Measurements from ENCODE around the gene ART1. TPM values are rescaled to one million over a fixed set of nuclear protein-coding genes. Genes with fewer than 3 reads are reported as not detected.

Gene ART1
- total RNA-seq, 1 donor from 2014 or later, result 0.29 TPM

DNA sequence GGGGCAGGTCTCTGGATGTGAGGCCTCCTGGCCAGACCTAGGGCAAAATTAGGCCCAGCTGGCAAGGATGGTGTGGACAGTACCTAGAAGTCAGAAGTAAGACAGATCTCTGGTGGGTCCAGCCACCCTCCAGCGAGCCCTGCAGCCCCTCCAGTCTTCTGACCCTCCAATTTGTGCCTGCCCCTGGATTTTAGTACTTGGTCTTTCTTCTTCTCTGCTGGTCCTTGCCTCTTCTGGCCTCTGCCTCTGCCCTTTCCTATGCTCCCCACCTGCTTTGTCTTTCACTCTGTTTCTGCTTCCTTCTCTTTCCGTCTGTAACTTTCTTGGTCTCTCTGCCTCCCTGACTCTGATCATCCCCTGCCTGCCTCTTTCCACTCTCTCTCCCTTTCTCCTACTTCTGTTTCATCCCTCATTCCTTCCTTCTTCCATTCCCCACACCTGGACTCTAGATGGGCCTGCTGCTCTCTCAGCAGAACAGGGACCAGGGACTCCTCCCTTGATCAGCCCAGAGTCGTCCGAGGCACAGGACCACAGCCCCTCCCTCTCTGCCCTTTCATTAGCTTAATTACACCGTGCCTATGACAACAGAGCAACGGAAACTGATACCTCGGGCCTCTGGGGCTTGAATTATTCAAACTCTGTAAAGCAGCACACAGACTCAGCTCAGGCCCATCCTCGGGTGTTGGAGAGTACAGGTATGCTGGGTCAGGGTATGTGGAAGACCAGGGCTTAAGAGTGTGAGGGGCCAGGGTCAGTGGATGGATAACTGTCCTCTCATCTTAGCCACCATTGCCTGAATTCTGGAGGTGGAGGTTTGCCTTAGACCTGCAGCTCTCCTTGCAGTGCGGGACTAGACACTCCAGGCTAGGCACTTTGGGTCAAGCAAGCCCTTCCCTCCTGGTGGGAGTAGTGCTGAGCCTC, 26.7 kb downstream of the ART1 start, which contains the start of gene CHRNA10:
Gene CHRNA10, minus strand, starts transcription at position 51 of the 921 bp plus-strand sequence. CDS start 72 bp downstream, outside the sequence.
- DNase-seq (no peak), ATAC-seq (no peak)
- intact Hi-C loops (cut with DNase I), result no loop called here
- H3K36me3 ChIP-seq, result peaks cover 75% of the 10 kb centered on the region
- no peak for TF ChIP-seq CTCF (IDR thresholded peaks at IDR 0.05)
- H3K27ac ChIP-seq, result no peak within 1 kb of the TSS
- H3K9me3 ChIP-seq, result no peaks in the 10 kb centered on the region
- H3K4me3 ChIP-seq, result no peak within 1 kb of the TSS
- H3K4me1 ChIP-seq, result no peaks in the 10 kb centered on the region
- no peaks in the 10 kb centered on the region for H3K27me3 ChIP-seq

DNA sequence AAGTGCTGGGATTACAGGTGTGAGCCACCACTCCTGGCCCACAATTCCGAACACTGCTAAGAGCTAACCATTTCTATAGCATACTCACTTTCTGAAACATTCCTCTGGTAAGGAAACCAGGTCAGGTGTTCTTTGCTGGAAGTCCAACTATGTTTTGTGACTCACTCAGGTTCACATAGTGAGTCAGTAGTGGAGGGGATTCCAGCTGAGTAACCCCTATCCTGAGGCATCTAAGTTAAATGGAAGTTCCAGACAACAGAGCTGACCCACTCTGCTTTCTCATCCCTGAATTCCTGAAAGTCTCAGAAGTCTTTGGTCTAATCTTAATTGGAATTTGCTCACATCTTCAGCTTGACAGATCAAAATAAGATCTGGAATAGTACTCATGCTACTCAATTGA, 29.3 kb downstream of the ART1 start:
- Histone ChIP-seq H3K36me3 (peaks cover 97% of the 10 kb centered on the region), H3K4me1 (no peaks in the 10 kb centered on the region), H3K27ac (no peak overlapping the region), H3K4me3 (no peak overlapping the region), H3K9me3 (no peaks in the 10 kb centered on the region), H3K27me3 (no peaks in the 10 kb centered on the region)
- no peak for ATAC-seq
- TF ChIP-seq CTCF (IDR thresholded peaks at IDR 0.05), result no peak
- intact Hi-C loops (cut with DNase I), result no loop called here
- no peak for DNase-seq

- DNase-seq (no peak), ATAC-seq (no peak)
- Histone ChIP-seq H3K27me3 (no peaks in the 10 kb centered on the region), H3K4me3 (no peak overlapping the region), H3K27ac (no peak overlapping the region), H3K36me3 (peaks cover 100% of the 10 kb centered on the region), H3K4me1 (no peaks in the 10 kb centered on the region), H3K9me3 (no peaks in the 10 kb centered on the region)
- intact Hi-C loops (cut with DNase I), result no loop called here
- TF ChIP-seq CTCF (IDR thresholded peaks at IDR 0.05), result no peak
Measured at GRCh38 chr11:3675971-3676370, 31.0 kb downstream of the ART1 start.

DNA sequence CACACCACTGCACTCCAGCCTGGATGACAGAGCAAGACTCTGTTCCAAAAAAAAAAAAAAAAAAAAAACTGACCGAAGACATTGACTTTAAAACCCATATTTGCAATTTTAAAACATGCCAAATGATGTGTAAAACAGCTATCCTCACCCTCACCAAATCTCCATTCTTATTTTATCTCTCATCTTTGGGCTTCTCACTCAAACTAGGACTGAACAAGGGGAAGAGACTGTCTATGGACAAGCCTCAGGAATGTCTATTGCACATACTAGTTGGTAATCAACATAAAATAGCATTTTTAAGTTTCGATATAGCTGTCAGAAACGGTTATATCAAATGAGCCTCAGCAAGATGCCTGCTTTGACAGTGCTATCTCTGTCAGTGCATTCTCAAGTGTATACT, 34.1 kb downstream of the ART1 start:
- Histone ChIP-seq H3K4me3 (no peak overlapping the region), H3K27me3 (no peaks in the 10 kb centered on the region), H3K36me3 (peaks cover 100% of the 10 kb centered on the region), H3K4me1 (no peaks in the 10 kb centered on the region), H3K27ac (no peak overlapping the region), H3K9me3 (no peaks in the 10 kb centered on the region)
- no peak for ATAC-seq
- DNase-seq, result no peak
- intact Hi-C loops (cut with DNase I), result no loop called here
- TF ChIP-seq CTCF (IDR thresholded peaks at IDR 0.05), result no peak

- DNase-seq (no peak), ATAC-seq (no peak)
- Histone ChIP-seq H3K4me1 (no peaks in the 10 kb centered on the region), H3K27ac (no peak overlapping the region), H3K27me3 (no peaks in the 10 kb centered on the region), H3K4me3 (no peak overlapping the region), H3K36me3 (peaks cover 95% of the 10 kb centered on the region), H3K9me3 (no peaks in the 10 kb centered on the region)
- no peak for TF ChIP-seq CTCF (IDR thresholded peaks at IDR 0.05)
- intact Hi-C loops (cut with DNase I), result no loop called here
Measured at GRCh38 chr11:3683039-3683438, 38.1 kb downstream of the ART1 start.

Measured in upper lobe of right lung (tissue), 1 donor.